Astrocyte (in vitro differentiated cells and primary cell): Measurements from ENCODE around the gene DISC1. TPM values are rescaled to one million over a fixed set of nuclear protein-coding genes. Genes with fewer than 3 reads are reported as not detected.
A peak's percentile ranks its signal among the peaks of the same experiment; 100 is the strongest.

Experiments used
- DNase-seq: peaks from one replicate; pipeline ENCODE4 v3.0.0-alpha.2; 2010; ENCODE audit warnings: low read depth
- FAIRE-seq: peaks from 2 replicates; lab custom pipeline; 2011; peaks lifted over from hg19 to GRCh38; lab: Jason Lieb, UNC
- H2AFZ ChIP-seq: 2 replicates; pipeline ENCODE4 v1.6.0; 2012; ENCODE audit warnings: low read depth, low read length, inconsistent platforms
- H3K27ac ChIP-seq: 2 replicates; pipeline ENCODE4 v1.5.1; 2011; ENCODE audit warnings: low read depth, low read length, inconsistent platforms
- H3K27me3 ChIP-seq: 2 replicates; pipeline ENCODE4 v1.6.0; 2011; ENCODE audit warnings: low read length, inconsistent platforms; ENCODE audit not compliant: insufficient read depth
- H3K36me3 ChIP-seq: 2 replicates; pipeline ENCODE4 v1.5.1; 2011; ENCODE audit warnings: low read length, inconsistent platforms; ENCODE audit not compliant: insufficient read depth
- H3K4me1 ChIP-seq: 2 replicates; pipeline ENCODE4 v1.5.1; 2011; ENCODE audit warnings: low read length, inconsistent platforms; ENCODE audit not compliant: insufficient read depth
- H3K4me2 ChIP-seq: 2 replicates; pipeline ENCODE4 v1.6.0; 2012; ENCODE audit warnings: low read length, inconsistent platforms
- H3K4me3 ChIP-seq: 2 replicates; pipeline ENCODE4 v1.5.1; 2011; ENCODE audit warnings: low read depth, mild to moderate bottlenecking, low read length, inconsistent platforms; ENCODE audit not compliant: insufficient read depth
- H3K79me2 ChIP-seq: 2 replicates; pipeline ENCODE4 v1.6.0; 2012; ENCODE audit warnings: mild to moderate bottlenecking, low read length, inconsistent platforms; ENCODE audit not compliant: insufficient read depth
- H3K9ac ChIP-seq: 2 replicates; pipeline ENCODE4 v1.6.0; 2012; ENCODE audit warnings: mild to moderate bottlenecking, low read length, inconsistent platforms
- H3K9me3 ChIP-seq: 2 replicates; pipeline ENCODE4 v1.5.1; 2012; ENCODE audit warnings: low read depth, mild to moderate bottlenecking, low read length, inconsistent platforms; ENCODE audit not compliant: insufficient read depth
- H4K20me1 ChIP-seq: 2 replicates; pipeline ENCODE4 v1.6.0; 2012; ENCODE audit warnings: low read length, inconsistent platforms; ENCODE audit not compliant: insufficient read depth
- H3K27ac Mint-ChIP-seq: one replicate; pipeline ENCODE4 v1.8.0; 2021; ENCODE audit warnings: mild to moderate bottlenecking, mixed read lengths; ENCODE audit not compliant: unreplicated experiment
- H3K27me3 Mint-ChIP-seq: one replicate; pipeline ENCODE4 v1.8.0; 2021; ENCODE audit warnings: low read depth, mixed read lengths; ENCODE audit not compliant: unreplicated experiment
- H3K36me3 Mint-ChIP-seq: one replicate; pipeline ENCODE4 v1.8.0; 2021; ENCODE audit warnings: low read depth, mixed read lengths; ENCODE audit not compliant: unreplicated experiment
- H3K4me1 Mint-ChIP-seq: one replicate; pipeline ENCODE4 v1.8.0; 2021; ENCODE audit warnings: low read depth, mixed read lengths; ENCODE audit not compliant: unreplicated experiment
- H3K4me3 Mint-ChIP-seq: one replicate; pipeline ENCODE4 v1.8.0; 2021; ENCODE audit warnings: mild to moderate bottlenecking, moderate library complexity, mixed read lengths; ENCODE audit not compliant: unreplicated experiment
- H3K9me3 Mint-ChIP-seq: one replicate; pipeline ENCODE4 v1.8.0; 2021; ENCODE audit warnings: mild to moderate bottlenecking, mixed read lengths; ENCODE audit not compliant: unreplicated experiment
- CTCF ChIP-seq: IDR thresholded peaks from 2 replicates; pipeline ENCODE4 v1.5.1; 2011; ENCODE audit warnings: low read depth, mild to moderate bottlenecking, inconsistent platforms, low read length, moderate library complexity; ENCODE audit not compliant: insufficient read depth
- EZH2 ChIP-seq: IDR thresholded peaks from 2 replicates; pipeline ENCODE4 v1.6.1; 2012; ENCODE audit warnings: mild to moderate bottlenecking, low read length, inconsistent platforms; ENCODE audit not compliant: insufficient read depth
- total RNA-seq: library from RNA; stranded (reverse); gene quantifications from 2 replicates; pipeline ENCODE4 v1.2.1, GENCODE V29; 2021

Gene DISC1
- total RNA-seq, 1 donor from 2014 or later = 9.1 TPM

DNA sequence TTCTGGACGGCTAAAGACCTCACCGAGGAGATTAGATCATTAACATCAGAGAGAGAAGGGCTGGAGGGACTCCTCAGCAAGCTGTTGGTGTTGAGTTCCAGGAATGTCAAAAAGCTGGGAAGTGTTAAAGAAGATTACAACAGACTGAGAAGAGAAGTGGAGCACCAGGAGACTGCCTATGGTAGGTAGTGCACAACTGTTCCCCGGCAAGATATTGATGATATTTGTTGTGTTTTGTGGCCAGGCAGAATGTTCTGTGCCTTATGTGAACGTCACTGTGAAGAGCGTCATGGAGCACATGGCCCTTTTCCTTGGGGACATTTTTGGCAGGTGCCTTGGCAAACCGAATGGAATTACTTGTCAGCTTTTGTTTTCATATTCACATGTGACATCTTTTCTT is 191.7 kb downstream of the DISC1 start:
- TF ChIP-seq CTCF = no peak
- no peak for TF ChIP-seq EZH2
- Histone ChIP-seq H3K27ac (no peak overlapping the region), H4K20me1 (no peaks in the 10 kb centered on the region), H3K79me2 (no peaks in the 10 kb centered on the region), H3K4me3 (no peak overlapping the region), H3K36me3 (no peaks in the 10 kb centered on the region), H3K9ac (no peak overlapping the region), H3K27me3 (no peaks in the 10 kb centered on the region), H3K9me3 (no peaks in the 10 kb centered on the region), H3K4me2 (no peak overlapping the region), H2AFZ (no peak overlapping the region), H3K4me1 (peaks cover 5% of the 10 kb centered on the region)
- H3K9me3 Mint-ChIP-seq = peaks cover 3% of the 10 kb centered on the region
- DNase-seq = no peak
- no peaks in the 10 kb centered on the region for H3K27me3 Mint-ChIP-seq
- FAIRE-seq = no peak
- peaks cover 6% of the 10 kb centered on the region for H3K4me1 Mint-ChIP-seq
- peak overlapping the region; percentile 6 for H3K27ac Mint-ChIP-seq
- H3K4me3 Mint-ChIP-seq = no peak overlapping the region
- H3K36me3 Mint-ChIP-seq = peaks cover 8% of the 10 kb centered on the region

DNA sequence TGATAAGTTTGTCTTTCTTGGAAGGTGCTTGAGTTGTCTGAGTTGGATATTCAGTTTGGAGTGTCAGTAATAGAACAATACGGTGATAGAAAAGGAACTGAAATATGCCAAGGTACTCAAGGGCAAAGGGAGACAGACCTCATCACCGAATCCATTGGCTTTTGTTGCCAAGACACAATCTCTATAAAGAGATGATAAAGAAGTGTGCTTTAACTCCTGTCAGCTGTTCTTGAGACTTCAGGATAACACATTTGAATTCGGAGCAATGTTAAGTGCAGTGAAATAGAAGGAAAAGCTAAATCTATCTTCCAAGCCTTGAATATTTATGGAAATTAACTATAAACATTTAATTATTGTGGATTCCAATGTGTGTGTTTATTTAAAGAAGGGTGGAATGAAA is 194.7 kb downstream of the DISC1 start:
- no peaks in the 10 kb centered on the region for H3K9me3 Mint-ChIP-seq
- H3K4me1 Mint-ChIP-seq = peaks cover 6% of the 10 kb centered on the region
- FAIRE-seq = no peak
- Histone ChIP-seq H3K4me2 (no peak overlapping the region), H3K4me3 (no peak overlapping the region), H3K27ac (no peak overlapping the region), H3K27me3 (no peaks in the 10 kb centered on the region), H3K9me3 (no peaks in the 10 kb centered on the region), H2AFZ (no peak overlapping the region), H3K4me1 (peaks cover 5% of the 10 kb centered on the region), H3K79me2 (no peaks in the 10 kb centered on the region), H3K36me3 (no peaks in the 10 kb centered on the region), H3K9ac (no peak overlapping the region), H4K20me1 (no peaks in the 10 kb centered on the region)
- no peak for DNase-seq
- TF ChIP-seq EZH2 (no peak), CTCF (no peak)
- H3K27me3 Mint-ChIP-seq = no peaks in the 10 kb centered on the region
- H3K27ac Mint-ChIP-seq = no peak overlapping the region
- no peak overlapping the region for H3K4me3 Mint-ChIP-seq
- peaks cover 2% of the 10 kb centered on the region for H3K36me3 Mint-ChIP-seq

DNA sequence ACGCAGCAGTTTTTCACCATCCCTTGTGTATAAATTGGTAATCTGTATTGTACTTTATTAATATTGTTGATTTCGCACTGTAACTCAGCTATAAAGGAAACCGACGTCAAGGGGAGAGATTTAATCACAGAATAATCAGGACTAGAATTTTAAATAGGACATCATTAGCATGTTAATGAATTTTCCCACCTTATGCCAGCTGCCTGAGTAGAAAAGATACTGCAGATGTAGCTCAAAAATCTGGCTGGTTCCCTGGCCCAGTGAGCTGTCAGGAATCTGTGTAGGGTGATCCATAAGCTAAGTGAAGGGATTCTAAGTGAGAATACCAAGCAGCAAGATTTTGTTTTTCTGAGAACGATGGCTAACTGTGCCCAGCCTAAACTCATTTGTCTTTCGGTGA is 195.5 kb downstream of the DISC1 start:
- Mint-ChIP-seq H3K9me3 (no peaks in the 10 kb centered on the region), H3K4me1 (peaks cover 6% of the 10 kb centered on the region), H3K27me3 (no peaks in the 10 kb centered on the region), H3K27ac (no peak overlapping the region), H3K4me3 (no peak overlapping the region), H3K36me3 (peaks cover 2% of the 10 kb centered on the region)
- H3K4me1 ChIP-seq = peaks cover 5% of the 10 kb centered on the region
- FAIRE-seq = no peak
- H3K4me3 ChIP-seq = no peak overlapping the region
- H3K9me3 ChIP-seq = no peaks in the 10 kb centered on the region
- TF ChIP-seq EZH2 (no peak), CTCF (no peak)
- H3K27ac ChIP-seq = no peak overlapping the region
- H3K4me2 ChIP-seq = no peak overlapping the region
- no peak overlapping the region for H2AFZ ChIP-seq
- H3K36me3 ChIP-seq = no peaks in the 10 kb centered on the region
- no peaks in the 10 kb centered on the region for H3K79me2 ChIP-seq
- no peak overlapping the region for H3K9ac ChIP-seq
- no peaks in the 10 kb centered on the region for H3K27me3 ChIP-seq
- no peak for DNase-seq
- no peaks in the 10 kb centered on the region for H4K20me1 ChIP-seq
